CD4-positive, CD25-positive, alpha-beta regulatory T cell (primary cell): ENCODE data around the gene CEP120. TPM values are rescaled to one million over a fixed set of nuclear protein-coding genes. Genes with fewer than 3 reads are reported as not detected.

Experiments used
- ATAC-seq, 2 donors: fragments of 150-1000 bp; cut with Tn5 transposase; one replicate each; pipeline ENCODE4 v1.10.0; 2021; ENCODE audit warnings: low read depth in 2 of 2, moderate number of reproducible peaks in 2 of 2, moderate library complexity in 1 of 2
- DNase-seq, 3 donors: peaks; one replicate each; pipeline versions ENCODE4 v3.0.0 to v3.0.0-alpha.2; 2012 to 2022; ENCODE audit warnings: mixed read lengths in 1 of 3
- H3K27ac ChIP-seq: one replicate; pipeline ENCODE4 v1.7.0; 2013; ENCODE audit warnings: mild to moderate bottlenecking, low read length; ENCODE audit not compliant: insufficient read depth, poor library complexity, severe bottlenecking
- H3K27me3 ChIP-seq: one replicate; pipeline ENCODE4 v1.7.0; 2013; ENCODE audit warnings: low read length; ENCODE audit not compliant: control insufficient read depth, insufficient read depth
- H3K36me3 ChIP-seq: one replicate; pipeline ENCODE4 v1.7.0; 2013; ENCODE audit warnings: mild to moderate bottlenecking, low read length, moderate library complexity; ENCODE audit not compliant: control insufficient read depth, insufficient read depth
- H3K4me1 ChIP-seq: 2 replicates; pipeline ENCODE4 v1.7.0; 2013; ENCODE audit warnings: mild to moderate bottlenecking, low read length; ENCODE audit not compliant: insufficient read depth, control insufficient read depth, poor library complexity, severe bottlenecking
- H3K4me3 ChIP-seq: one replicate; pipeline ENCODE4 v1.7.0; 2013; ENCODE audit warnings: low read depth, mild to moderate bottlenecking, low read length, moderate library complexity
- H3K9me3 ChIP-seq, 2 experiments: 1 replicate in 1 of 2; 2 replicates in 1 of 2; pipeline ENCODE4 v1.7.0; 2013; ENCODE audit warnings: low read length in 2 of 2, mild to moderate bottlenecking in 1 of 2, moderate library complexity in 1 of 2; ENCODE audit not compliant: control insufficient read depth in 2 of 2
- H3K27ac Mint-ChIP-seq, 3 donors: one replicate each; pipeline ENCODE4 v1.8.0; 2020 to 2022; ENCODE audit warnings: mild to moderate bottlenecking in 3 of 3, mixed read lengths in 3 of 3, moderate library complexity in 2 of 3
- H3K27me3 Mint-ChIP-seq: one replicate; pipeline ENCODE4 v1.8.0; 2022; ENCODE audit warnings: mild to moderate bottlenecking, mixed read lengths
- H3K36me3 Mint-ChIP-seq: one replicate; pipeline ENCODE4 v1.8.0; 2020; ENCODE audit warnings: mixed read lengths
- H3K4me1 Mint-ChIP-seq, 4 donors: one replicate each; pipeline ENCODE4 v1.8.0; 2020 to 2022; ENCODE audit warnings: mixed read lengths in 4 of 4, mild to moderate bottlenecking in 1 of 4
- H3K4me3 Mint-ChIP-seq, 4 donors: one replicate each; pipeline ENCODE4 v1.8.0; 2020 to 2022; ENCODE audit warnings: mild to moderate bottlenecking in 4 of 4, mixed read lengths in 4 of 4, moderate library complexity in 3 of 4
- H3K9me3 Mint-ChIP-seq, 7 donors: one replicate each; pipeline ENCODE4 v1.8.0; 2020 to 2022; ENCODE audit warnings: mixed read lengths in 7 of 7, mild to moderate bottlenecking in 3 of 7, moderate library complexity in 2 of 7
- polyA plus RNA-seq, 4 donors: library from polyadenylated mRNA; unstranded; fragments of 300-500 nt; fragmentation: Illumina TruSeq; gene quantifications; one replicate each; pipeline ENCODE4 v1.2.3, GENCODE V29; 2021
- total RNA-seq: library from RNA; stranded (reverse); gene quantifications from one replicate; pipeline ENCODE4 v1.2.3, GENCODE V29; 2022

The CEP120 gene
- total and polyA plus RNA-seq, 5 donors from 2014 or later, result 24.7 to 79.9 (median 30.1) TPM

DNA sequence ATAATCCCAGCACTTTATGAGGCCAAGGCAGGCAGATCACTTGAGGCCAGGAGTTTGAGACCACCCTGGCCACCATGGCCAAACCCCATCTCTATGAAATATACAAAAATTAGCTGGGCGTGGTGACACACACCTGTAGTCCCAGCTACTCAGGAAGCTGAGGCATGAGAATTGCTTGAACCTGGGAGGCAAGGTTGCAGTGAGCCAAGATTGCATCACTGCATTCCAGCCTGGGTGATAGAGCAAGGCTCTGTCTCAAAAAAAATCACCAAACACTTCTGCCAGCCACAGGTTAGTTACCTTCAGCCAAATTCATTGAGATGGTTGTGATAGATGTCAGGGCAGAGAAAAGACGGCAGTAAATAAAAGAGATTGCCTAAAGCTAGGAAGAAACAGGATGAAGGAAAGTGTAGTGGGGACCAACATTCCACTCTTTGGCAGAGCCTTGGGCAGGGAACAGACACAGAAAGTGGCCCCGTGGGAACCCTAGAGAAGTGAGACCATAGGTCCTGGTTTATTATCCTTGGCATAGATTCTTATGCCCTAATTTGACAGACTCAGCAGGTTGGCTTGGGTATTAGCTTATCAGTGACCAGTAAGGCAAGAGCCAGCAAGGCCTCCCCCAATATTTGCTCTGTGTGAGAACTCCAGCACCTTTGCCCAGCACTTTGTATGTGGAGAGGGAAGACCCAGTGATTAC is 5.5 kb upstream of the CEP120 start:
- H3K9me3 ChIP-seq, result no peaks in the 10 kb centered on the region
- H3K9me3 Mint-ChIP-seq, result peaks cover 0 to 4% (median 0%) of the 10 kb centered on the region in 7 donors
- DNase-seq (no peak), ATAC-seq (no peak)
- H3K27me3 Mint-ChIP-seq, result peaks cover 9% of the 10 kb centered on the region
- no peak overlapping the region for H3K27ac ChIP-seq
- peaks cover 8% of the 10 kb centered on the region for H3K4me1 ChIP-seq
- H3K36me3 Mint-ChIP-seq, result no peaks in the 10 kb centered on the region
- H3K4me3 Mint-ChIP-seq, result no peak overlapping the region
- H3K4me3 ChIP-seq, result no peak overlapping the region
- H3K27me3 ChIP-seq, result no peaks in the 10 kb centered on the region
- no peaks in the 10 kb centered on the region for H3K36me3 ChIP-seq
- peak overlapping the region in 2 of 3 donors; percentile 1 to 67 for H3K27ac Mint-ChIP-seq
- peaks cover 5 to 17% (median 12%) of the 10 kb centered on the region in 4 donors for H3K4me1 Mint-ChIP-seq

GRCh38 chr5:123427281-123427680 is 4.1 kb upstream of the CEP120 start:
- peaks cover 12% of the 10 kb centered on the region for H3K4me1 ChIP-seq
- H3K9me3 ChIP-seq, result no peaks in the 10 kb centered on the region
- H3K36me3 ChIP-seq, result no peaks in the 10 kb centered on the region
- no peak overlapping the region for H3K4me3 ChIP-seq
- H3K27ac ChIP-seq, result no peak overlapping the region
- DNase-seq, result no peak
- Mint-ChIP-seq H3K27ac (peak overlapping the region in 1 of 3 donors; percentile 12), H3K4me3 (no peak overlapping the region), H3K9me3 (peaks cover 0 to 4% (median 0%) of the 10 kb centered on the region in 7 donors), H3K36me3 (no peaks in the 10 kb centered on the region), H3K27me3 (peaks cover 6% of the 10 kb centered on the region), H3K4me1 (peaks cover 5 to 17% (median 12%) of the 10 kb centered on the region in 4 donors)
- no peak for ATAC-seq
- H3K27me3 ChIP-seq, result no peaks in the 10 kb centered on the region

GRCh38 chr5:123425431-123425830 is 2.2 kb upstream of the CEP120 start:
- Mint-ChIP-seq H3K4me1 (peaks cover 7 to 17% (median 13%) of the 10 kb centered on the region in 4 donors), H3K4me3 (peak overlapping the region; percentile 20 to 82 (median 72)), H3K27ac (peak overlapping the region; percentile 67 to 98 (median 89)), H3K27me3 (no peaks in the 10 kb centered on the region), H3K36me3 (peaks cover under 1% of the 10 kb centered on the region), H3K9me3 (peaks cover 0 to 4% (median 0%) of the 10 kb centered on the region in 7 donors)
- Histone ChIP-seq H3K27ac (no peak overlapping the region), H3K9me3 (no peaks in the 10 kb centered on the region), H3K4me3 (no peak overlapping the region), H3K36me3 (no peaks in the 10 kb centered on the region), H3K27me3 (no peaks in the 10 kb centered on the region), H3K4me1 (peaks cover 30% of the 10 kb centered on the region)
- no peak for ATAC-seq
- DNase-seq, result no peak

GRCh38 chr5:123422433-123423277 is 548 bp downstream of the CEP120 start:
- Histone ChIP-seq H3K4me1 (peaks cover 45% of the 10 kb centered on the region), H3K9me3 (no peaks in the 10 kb centered on the region), H3K27ac (peak overlapping the region; percentile 99), H3K27me3 (no peaks in the 10 kb centered on the region), H3K4me3 (peak overlapping the region; percentile 94), H3K36me3 (peaks cover 5% of the 10 kb centered on the region)
- H3K9me3 Mint-ChIP-seq, result peaks cover 0 to 4% (median 0%) of the 10 kb centered on the region in 7 donors
- peaks cover 12% of the 10 kb centered on the region for H3K36me3 Mint-ChIP-seq
- peaks cover 18 to 30% (median 25%) of the 10 kb centered on the region in 4 donors for H3K4me1 Mint-ChIP-seq
- H3K27ac Mint-ChIP-seq, result no peak overlapping the region
- no peaks in the 10 kb centered on the region for H3K27me3 Mint-ChIP-seq
- DNase-seq, result peak in 2 of 3 donors; percentile 37 to 56
- no peak for ATAC-seq
- no peak overlapping the region for H3K4me3 Mint-ChIP-seq

GRCh38 chr5:123421773-123422172 is 1.4 kb downstream of the CEP120 start:
- Histone ChIP-seq H3K4me1 (peaks cover 45% of the 10 kb centered on the region), H3K27ac (peak overlapping the region; percentile 26), H3K36me3 (peaks cover 14% of the 10 kb centered on the region), H3K9me3 (no peaks in the 10 kb centered on the region), H3K4me3 (peak overlapping the region; percentile 91), H3K27me3 (no peaks in the 10 kb centered on the region)
- Mint-ChIP-seq H3K9me3 (peaks cover 0 to 4% (median 0%) of the 10 kb centered on the region in 7 donors), H3K27me3 (no peaks in the 10 kb centered on the region), H3K36me3 (peaks cover 18% of the 10 kb centered on the region), H3K27ac (no peak overlapping the region), H3K4me3 (no peak overlapping the region), H3K4me1 (peaks cover 21 to 36% (median 29%) of the 10 kb centered on the region in 4 donors)
- ATAC-seq, result no peak
- DNase-seq, result no peak

DNA sequence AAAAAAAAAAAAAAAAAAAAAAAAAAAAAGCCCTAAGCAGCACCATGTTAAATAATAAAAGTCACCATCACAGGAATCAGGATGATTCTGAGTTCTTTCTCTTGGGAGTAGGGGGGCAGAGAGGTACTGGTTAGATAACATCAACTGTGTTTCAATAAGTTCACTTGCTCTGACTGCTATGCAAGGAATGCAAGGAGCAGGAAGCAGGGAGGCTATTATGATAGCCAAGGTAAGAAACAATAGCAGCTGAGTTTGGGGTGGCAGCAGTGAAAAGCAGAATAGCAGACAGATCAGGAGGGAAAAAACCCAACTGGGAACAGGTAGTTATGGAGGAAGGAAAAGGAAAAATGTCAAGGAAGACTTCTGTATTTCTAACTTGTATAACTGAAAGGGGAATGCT is 8.2 kb downstream of the CEP120 start:
- Histone ChIP-seq H3K4me1 (peaks cover 11% of the 10 kb centered on the region), H3K36me3 (peaks cover 74% of the 10 kb centered on the region), H3K9me3 (no peaks in the 10 kb centered on the region), H3K27me3 (no peaks in the 10 kb centered on the region), H3K4me3 (no peak overlapping the region), H3K27ac (no peak overlapping the region)
- peaks cover 56% of the 10 kb centered on the region for H3K36me3 Mint-ChIP-seq
- H3K27ac Mint-ChIP-seq, result peak overlapping the region in 1 of 3 donors; percentile 13
- no peak for DNase-seq
- H3K4me3 Mint-ChIP-seq, result no peak overlapping the region
- no peak for ATAC-seq
- H3K4me1 Mint-ChIP-seq, result peaks cover 23 to 52% (median 33%) of the 10 kb centered on the region in 4 donors
- H3K9me3 Mint-ChIP-seq, result peaks cover 0 to 3% (median 0%) of the 10 kb centered on the region in 7 donors
- no peaks in the 10 kb centered on the region for H3K27me3 Mint-ChIP-seq

GRCh38 chr5:123412206-123412605 is 11.0 kb downstream of the CEP120 start:
- Histone ChIP-seq H3K27ac (no peak overlapping the region), H3K4me1 (no peaks in the 10 kb centered on the region), H3K9me3 (no peaks in the 10 kb centered on the region), H3K36me3 (peaks cover 78% of the 10 kb centered on the region), H3K4me3 (no peak overlapping the region), H3K27me3 (no peaks in the 10 kb centered on the region)
- DNase-seq, result no peak
- Mint-ChIP-seq H3K27ac (no peak overlapping the region), H3K36me3 (peaks cover 62% of the 10 kb centered on the region), H3K9me3 (peaks cover 0 to 3% (median 0%) of the 10 kb centered on the region in 7 donors), H3K27me3 (no peaks in the 10 kb centered on the region), H3K4me1 (peaks cover 26 to 60% (median 39%) of the 10 kb centered on the region in 4 donors), H3K4me3 (no peak overlapping the region)
- no peak for ATAC-seq
